Epithelial cell of esophagus (primary cell): Measurements from ENCODE around the gene ANKMY1.

ENCODE experiments used
- DNase-seq: peaks from one replicate; pipeline ENCODE4 v3.0.0; 2010; ENCODE audit warnings: low read depth
- H3K4me3 ChIP-seq: 2 replicates; pipeline ENCODE4 v1.5.1; 2011; ENCODE audit warnings: mild to moderate bottlenecking, low read length, control low read depth
- TF ChIP-seq, protein P1 (sequence below): IDR thresholded peaks from 2 replicates; pipeline ENCODE4 v1.5.1; 2011; ENCODE audit warnings: low read depth, mild to moderate bottlenecking, low read length, control low read depth, inconsistent platforms; ENCODE audit not compliant: insufficient read depth; ENCODE audit errors: missing control alignments

Gene ANKMY1

GRCh38 chr2:240602266-240603050 lies 44.7 kb upstream of the ANKMY1 start:
- TF ChIP-seq, protein P1, sequence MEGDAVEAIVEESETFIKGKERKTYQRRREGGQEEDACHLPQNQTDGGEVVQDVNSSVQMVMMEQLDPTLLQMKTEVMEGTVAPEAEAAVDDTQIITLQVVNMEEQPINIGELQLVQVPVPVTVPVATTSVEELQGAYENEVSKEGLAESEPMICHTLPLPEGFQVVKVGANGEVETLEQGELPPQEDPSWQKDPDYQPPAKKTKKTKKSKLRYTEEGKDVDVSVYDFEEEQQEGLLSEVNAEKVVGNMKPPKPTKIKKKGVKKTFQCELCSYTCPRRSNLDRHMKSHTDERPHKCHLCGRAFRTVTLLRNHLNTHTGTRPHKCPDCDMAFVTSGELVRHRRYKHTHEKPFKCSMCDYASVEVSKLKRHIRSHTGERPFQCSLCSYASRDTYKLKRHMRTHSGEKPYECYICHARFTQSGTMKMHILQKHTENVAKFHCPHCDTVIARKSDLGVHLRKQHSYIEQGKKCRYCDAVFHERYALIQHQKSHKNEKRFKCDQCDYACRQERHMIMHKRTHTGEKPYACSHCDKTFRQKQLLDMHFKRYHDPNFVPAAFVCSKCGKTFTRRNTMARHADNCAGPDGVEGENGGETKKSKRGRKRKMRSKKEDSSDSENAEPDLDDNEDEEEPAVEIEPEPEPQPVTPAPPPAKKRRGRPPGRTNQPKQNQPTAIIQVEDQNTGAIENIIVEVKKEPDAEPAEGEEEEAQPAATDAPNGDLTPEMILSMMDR = no peak
- no peak for DNase-seq
- H3K4me3 ChIP-seq = no peak overlapping the region

DNA sequence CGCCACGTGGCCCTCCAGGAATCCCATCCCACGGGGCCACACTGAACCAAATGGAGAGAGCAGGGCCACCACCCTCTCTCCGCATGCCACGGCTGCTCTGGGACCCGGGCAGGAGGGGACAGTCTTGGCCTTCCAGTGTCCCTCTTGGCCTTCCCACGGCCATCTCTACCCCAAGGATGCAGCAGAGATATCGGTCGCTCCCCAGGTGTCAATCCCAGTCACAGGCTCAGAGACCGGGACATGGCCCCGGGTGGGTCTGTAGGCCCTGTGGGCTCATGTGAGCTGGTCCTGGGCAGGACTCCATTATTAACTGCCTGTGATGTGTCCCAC lies 44.0 kb upstream of the ANKMY1 start:
- TF ChIP-seq, protein P1 = no peak
- no peak for DNase-seq

DNA sequence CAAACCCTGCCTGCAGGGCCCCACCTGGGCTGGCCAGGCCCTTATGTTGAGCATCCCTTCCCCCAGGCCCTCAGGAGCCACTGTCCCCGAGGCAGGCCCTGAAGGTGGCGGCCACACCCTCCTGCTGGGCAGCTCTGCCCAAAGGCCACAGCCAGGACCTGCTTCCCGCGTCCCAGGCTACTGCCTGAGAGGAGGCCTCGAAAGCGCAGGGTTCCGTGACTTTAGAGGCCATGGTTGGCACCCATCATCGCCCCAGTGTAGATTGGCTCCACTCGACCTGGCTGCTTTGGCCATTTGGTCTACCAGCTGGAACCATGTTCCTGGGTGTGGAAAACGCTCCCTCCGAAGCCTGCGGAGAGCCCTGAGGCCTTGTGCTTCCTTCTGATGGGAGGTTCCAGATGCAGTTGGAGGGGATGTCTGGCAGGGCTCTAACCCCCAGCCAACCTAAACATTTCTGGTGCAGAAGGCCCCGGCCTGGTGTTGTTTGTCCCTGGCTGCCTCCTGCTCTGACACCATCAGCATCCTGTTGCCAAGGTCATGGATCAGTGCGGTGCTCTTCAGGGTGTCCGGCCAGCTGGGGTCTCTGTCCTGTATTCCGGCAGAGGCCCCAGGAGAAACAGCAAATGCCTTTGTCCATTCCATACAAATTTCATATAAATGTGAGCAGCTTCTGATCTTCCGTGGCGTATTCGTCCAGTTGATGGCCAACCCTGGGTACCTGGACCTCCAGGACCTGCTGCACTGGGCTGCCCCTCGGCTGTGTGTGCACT lies 43.5 kb upstream of the ANKMY1 start:
- TF ChIP-seq, protein P1 = no peak
- no peak overlapping the region for H3K4me3 ChIP-seq
- no peak for DNase-seq

More for the DNA sequence above, 44.0 kb upstream of the ANKMY1 start:
- no peak overlapping the region for H3K4me3 ChIP-seq

- TF ChIP-seq, protein P1 = no peak
- no peak overlapping the region for H3K4me3 ChIP-seq
- DNase-seq = no peak
Measured at GRCh38 chr2:240600451-240600961, 42.7 kb upstream of the ANKMY1 start.

- no peak overlapping the region for H3K4me3 ChIP-seq
- TF ChIP-seq, protein P1 = no peak
- DNase-seq = no peak
Measured at GRCh38 chr2:240599141-240599583, 41.4 kb upstream of the ANKMY1 start.

GRCh38 chr2:240598311-240598911 lies 40.6 kb upstream of the ANKMY1 start:
- no peak overlapping the region for H3K4me3 ChIP-seq
- TF ChIP-seq, protein P1 = no peak
- no peak for DNase-seq
